ENCODE measurements around the gene VSIG10. TPM values are rescaled to one million over a fixed set of nuclear protein-coding genes. Genes with fewer than 3 reads are reported as not detected.

Gene VSIG10
- 14.8 to 19.1 TPM (median 17.6 TPM) in 5 replicates for total RNA-seq (2022; extraction: Qiagen RNA extraction; ENCODE audit: low read depth)

GRCh38 chr12:118103601-118104382, at the start of gene VSIG10:
TSS of gene VSIG10 (minus strand) at chr12:118104011. CDS start at chr12:118103671, 340 bp downstream.

GRCh38 chr12:118135788-118136558, 32.2 kb upstream of the VSIG10 start, which contains the start of gene PEBP1:
TSS of gene PEBP1 (plus strand) at chr12:118136124. CDS start at chr12:118136210, 86 bp downstream.

GRCh38 chr12:118061011-118061872, 42.6 kb downstream of the VSIG10 start, which contains the start of gene WSB2:
TSS of gene WSB2 (minus strand) at chr12:118061179. CDS start at chr12:118061048, 131 bp downstream.

GRCh38 chr12:118016424-118017264, 87.2 kb downstream of the VSIG10 start, which contains the start of gene RFC5:
TSS of gene RFC5 (plus strand) at chr12:118016703. CDS start at chr12:118016828, 125 bp downstream.

Other genes starting within 250 kb of the VSIG10 start
- 0.43 to 0.63 TPM (median 0.58 TPM) in 5 replicates for gene KSR2, start 135.0 kb downstream of the VSIG10 start, total RNA-seq (2022; extraction: Qiagen RNA extraction; ENCODE audit: low read depth)
- gene RFC5, start 87.3 kb downstream of the VSIG10 start, total RNA-seq (2022; extraction: Qiagen RNA extraction; ENCODE audit: low read depth) = 34.9 to 40.5 TPM (median 38.6 TPM) in 5 replicates
- gene WSB2, start 42.8 kb downstream of the VSIG10 start, total RNA-seq (2022; extraction: Qiagen RNA extraction; ENCODE audit: low read depth) = 64.0 to 71.3 TPM (median 68.1 TPM) in 5 replicates
- gene PEBP1, start 32.1 kb upstream of the VSIG10 start, total RNA-seq (2022; extraction: Qiagen RNA extraction; ENCODE audit: low read depth) = 222 to 285 TPM (median 268 TPM) in 5 replicates

Measured in A549 treated with ZK216348 at 1 μM for 4 hours (cell line).